HCT116 (cell line): ENCODE results near the gene FGFR4. TPM values are rescaled to one million over a fixed set of nuclear protein-coding genes. Genes with fewer than 3 reads are reported as not detected.
A peak's percentile ranks its signal among the peaks of the same experiment; 100 is the strongest.

ENCODE experiments used
- ATAC-seq: fragments of 200-7000 bp; cut with Tn5 transposase; 2 replicates; pipeline ENCODE4 v1.9.1; 2020; ENCODE audit warnings: mild to moderate bottlenecking, moderate library complexity
- BruUV-seq: library from RNA; stranded (reverse); fragments of 400-500 nt; replicated peaks from 2 replicates; lab custom pipeline; 2021; lab: Mats Ljungman, UMichigan
- CTCF ChIA-PET: fragments of 300-600 bp; sonication (Branson Sonifier 250); formaldehyde crosslinking; loops from one replicate; lab custom pipeline; 2021; ENCODE audit warnings: antibody characterized with exemption; lab: Charles Lee
- POLR2A ChIA-PET: fragments of 300-600, 350-600 bp; sonication (Branson Sonifier 250); formaldehyde crosslinking; loops from one replicate; lab custom pipeline; 2021; ENCODE audit warnings: antibody characterized with exemption; lab: Charles Lee
- RAD21 ChIA-PET, 2 experiments: fragments of 300-600 bp; sonication (Branson Sonifier 250); formaldehyde crosslinking; loops; one replicate each; lab custom pipeline; 2023; ENCODE audit warnings: low total read pairs in 2 of 2; ENCODE audit not compliant: uncharacterized antibody in 2 of 2, unreplicated experiment in 2 of 2, low non-redundant PET in 1 of 2; lab: Charles Lee
- DNase-seq: peaks from one replicate; pipeline ENCODE4 v3.0.0-alpha.2; 2010; ENCODE audit warnings: low read depth, low spot score
- H2AFZ ChIP-seq: fragments of 200-600 bp; shearing (Covaris generic), sonication (generic); 2 replicates; pipeline ENCODE4 v1.6.1; 2017; ENCODE audit warnings: low read depth, mixed run types, mixed read lengths, antibody characterized with exemption, low read length; ENCODE audit not compliant: poor library complexity, severe bottlenecking
- H3K27ac ChIP-seq: 2 replicates; pipeline ENCODE4 v1.5.1; 2012; ENCODE audit warnings: low read depth, low read length
- H3K27me3 ChIP-seq: fragments of 200-600 bp; sonication (generic); 2 replicates; pipeline ENCODE4 v1.6.1; 2016; ENCODE audit warnings: mixed run types, low read length, mixed read lengths; ENCODE audit not compliant: insufficient read depth
- H3K36me3 ChIP-seq, 2 experiments: fragments of 200-500 bp in 1 of 2; fragments of 200-600 bp in 1 of 2; sonication (Bioruptor generic) in 1 of 2; sonication (generic) in 1 of 2; 2 replicates each; pipeline versions ENCODE4 v1.5.1 to v1.6.1; 2014 to 2016; ENCODE audit warnings: low read length in 2 of 2, inconsistent platforms in 1 of 2, mixed read lengths in 1 of 2, mixed run types in 1 of 2; ENCODE audit not compliant: insufficient read depth in 2 of 2, control insufficient read depth in 1 of 2
- H3K4me1 ChIP-seq, 2 experiments: fragments of 200-600 bp in 1 of 2; sonication (generic) in 1 of 2; 2 replicates each; pipeline versions ENCODE4 v1.5.1 to v1.6.1; 2012 to 2017; ENCODE audit warnings: low read length in 2 of 2, inconsistent platforms in 1 of 2, mild to moderate bottlenecking in 1 of 2, mixed read lengths in 1 of 2, mixed run types in 1 of 2, moderate library complexity in 1 of 2; ENCODE audit not compliant: insufficient read depth in 2 of 2, control insufficient read depth in 1 of 2
- H3K4me2 ChIP-seq: fragments of 200-600 bp; sonication (generic); 2 replicates; pipeline ENCODE4 v1.6.1; 2017; ENCODE audit warnings: mixed run types, low read length, mixed read lengths
- H3K4me3 ChIP-seq, 2 experiments: fragments of 200-600 bp in 1 of 2; sonication (generic) in 1 of 2; replicated peaks in 1 of 2; 2 replicates each; pipeline ENCODE4 v1.5.1; 2011 to 2016; ENCODE audit warnings: low read length in 2 of 2, control low read depth in 1 of 2, low read depth in 1 of 2, mild to moderate bottlenecking in 1 of 2, mixed read lengths in 1 of 2, mixed run types in 1 of 2
- H3K79me2 ChIP-seq: fragments of 200-600 bp; sonication (generic); 2 replicates; pipeline ENCODE4 v1.6.1; 2017; ENCODE audit warnings: mild to moderate bottlenecking, mixed run types, low read length, moderate library complexity, mixed read lengths; ENCODE audit not compliant: insufficient read depth
- H3K9ac ChIP-seq: fragments of 200-600 bp; sonication (generic); 2 replicates; pipeline ENCODE4 v1.6.1; 2016; ENCODE audit warnings: low read length, mixed read lengths
- H3K9me2 ChIP-seq: fragments of 200-600 bp; sonication (generic), shearing (Covaris generic); 2 replicates; pipeline ENCODE4 v1.6.1; 2017; ENCODE audit warnings: mixed run types, mild to moderate bottlenecking, moderate library complexity; ENCODE audit not compliant: insufficient read depth
- H3K9me3 ChIP-seq, 2 experiments: fragments of 200-500 bp in 1 of 2; fragments of 200-600 bp in 1 of 2; sonication (Bioruptor generic) in 1 of 2; sonication (generic) in 1 of 2; 2 replicates each; pipeline ENCODE4 v1.6.1; 2014 to 2017; ENCODE audit warnings: low read length in 2 of 2, mixed read lengths in 2 of 2, inconsistent platforms in 1 of 2, low read depth in 1 of 2, mild to moderate bottlenecking in 1 of 2, mixed run types in 1 of 2, moderate library complexity in 1 of 2; ENCODE audit not compliant: control insufficient read depth in 1 of 2, insufficient read depth in 1 of 2
- H4K20me1 ChIP-seq: fragments of 200-600 bp; sonication (generic), shearing (Covaris generic); 2 replicates; pipeline ENCODE4 v1.6.1; 2017; ENCODE audit warnings: mixed run types, mild to moderate bottlenecking, moderate library complexity; ENCODE audit not compliant: insufficient read depth
- ELF1 ChIP-seq: IDR thresholded peaks from 2 replicates; pipeline ENCODE4 v1.6.1; 2012; ENCODE audit warnings: low read depth, borderline replicate concordance
- EZH2 ChIP-seq: fragments of 200-600 bp; sonication (generic); IDR thresholded peaks from 2 replicates; pipeline ENCODE4 v1.6.1; 2017; ENCODE audit warnings: antibody characterized with exemption, mixed run types
- POLR2A ChIP-seq: IDR thresholded peaks from 2 replicates; pipeline ENCODE4 v1.7.0; 2011; ENCODE audit warnings: borderline replicate concordance; ENCODE audit not compliant: insufficient read depth, insufficient read length; ENCODE audit errors: extremely low read depth
- RAD21 ChIP-seq: IDR thresholded peaks from 2 replicates; pipeline ENCODE4 v1.6.1; 2012; ENCODE audit warnings: low read depth, mild to moderate bottlenecking
- SRF ChIP-seq: IDR thresholded peaks from 2 replicates; pipeline ENCODE4 v1.6.1; 2012; ENCODE audit warnings: low read depth
- intact Hi-C: fragments of 100-400 bp; cut with micrococcal nuclease; formaldehyde crosslinking; loops from 2 replicates; pipeline ENCODE4 v1.10.0; 2022
- total RNA-seq: library from RNA; stranded (reverse); gene quantifications from one replicate; pipeline ENCODE4 v1.2.1, GENCODE V29; 2021; ENCODE audit not compliant: unreplicated experiment
- TF ChIP-seq, protein P1 (sequence below), 3 experiments: fragments of 200-600 bp in 1 of 3; sonication (generic) in 1 of 3; IDR thresholded peaks in 2 of 3; conservative IDR thresholded peaks in 1 of 3; 2 replicates each; pipeline ENCODE4 v1.5.1; 2012 to 2017; ENCODE audit warnings: low read depth in 2 of 3, low read length in 2 of 3, antibody characterized with exemption in 1 of 3, borderline replicate concordance in 1 of 3, control low read depth in 1 of 3, mild to moderate bottlenecking in 1 of 3, mixed read lengths in 1 of 3, mixed run types in 1 of 3, moderate library complexity in 1 of 3; ENCODE audit not compliant: insufficient read depth in 1 of 3
- TF ChIP-seq, protein P2 (sequence below): IDR thresholded peaks from 2 replicates; pipeline ENCODE4 v1.6.1; 2012

The FGFR4 gene
- total RNA-seq, 1 experiment from 2014 or later, result 78.1 TPM

DNA sequence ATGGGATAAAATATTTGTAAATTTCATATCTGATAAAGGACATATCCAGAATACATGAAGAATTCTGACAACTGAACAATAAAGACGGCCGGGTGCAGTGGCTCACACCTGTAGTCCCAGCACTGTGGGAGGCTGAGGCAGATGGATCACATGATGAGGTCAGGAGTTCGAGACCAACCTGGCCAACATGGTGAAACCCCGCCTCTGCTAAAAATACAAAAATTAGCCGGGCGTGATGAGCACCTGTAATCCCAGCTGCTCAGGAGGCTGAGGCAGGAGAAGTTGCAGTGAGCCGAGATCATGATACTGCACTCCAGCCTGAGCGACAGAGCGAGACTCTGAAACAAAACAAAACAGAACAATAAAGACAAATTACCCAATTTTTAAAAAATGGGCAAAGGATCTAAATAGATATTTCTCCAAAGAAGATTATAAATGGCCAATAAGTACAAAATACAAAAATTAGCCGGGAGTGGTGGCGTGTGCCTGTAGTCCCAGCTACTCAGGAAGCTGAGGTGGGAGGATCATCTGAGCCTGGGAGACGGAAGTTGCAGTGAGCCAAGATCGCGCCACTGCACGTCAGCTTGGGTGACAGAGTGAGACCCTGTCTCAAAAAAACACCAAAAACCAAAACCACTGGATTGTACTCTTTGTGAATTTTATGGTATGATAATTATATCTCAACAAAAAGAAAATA is 37.2 kb downstream of the FGFR4 start (continued):
- TF ChIP-seq, protein P1, sequence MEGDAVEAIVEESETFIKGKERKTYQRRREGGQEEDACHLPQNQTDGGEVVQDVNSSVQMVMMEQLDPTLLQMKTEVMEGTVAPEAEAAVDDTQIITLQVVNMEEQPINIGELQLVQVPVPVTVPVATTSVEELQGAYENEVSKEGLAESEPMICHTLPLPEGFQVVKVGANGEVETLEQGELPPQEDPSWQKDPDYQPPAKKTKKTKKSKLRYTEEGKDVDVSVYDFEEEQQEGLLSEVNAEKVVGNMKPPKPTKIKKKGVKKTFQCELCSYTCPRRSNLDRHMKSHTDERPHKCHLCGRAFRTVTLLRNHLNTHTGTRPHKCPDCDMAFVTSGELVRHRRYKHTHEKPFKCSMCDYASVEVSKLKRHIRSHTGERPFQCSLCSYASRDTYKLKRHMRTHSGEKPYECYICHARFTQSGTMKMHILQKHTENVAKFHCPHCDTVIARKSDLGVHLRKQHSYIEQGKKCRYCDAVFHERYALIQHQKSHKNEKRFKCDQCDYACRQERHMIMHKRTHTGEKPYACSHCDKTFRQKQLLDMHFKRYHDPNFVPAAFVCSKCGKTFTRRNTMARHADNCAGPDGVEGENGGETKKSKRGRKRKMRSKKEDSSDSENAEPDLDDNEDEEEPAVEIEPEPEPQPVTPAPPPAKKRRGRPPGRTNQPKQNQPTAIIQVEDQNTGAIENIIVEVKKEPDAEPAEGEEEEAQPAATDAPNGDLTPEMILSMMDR (IDR thresholded peaks at IDR 0.05 in 2 of 3, conservative IDR thresholded peaks at IDR 0.05 in 1 of 3; ENCODE audit: borderline replicate concordance in 1 of 3, insufficient read depth in 1 of 3, low read depth in 2 of 3, low read length in 2 of 3), result no peak
- TF ChIP-seq SRF, result no peak
- no peak for TF ChIP-seq POLR2A
- no peak for TF ChIP-seq EZH2

DNA sequence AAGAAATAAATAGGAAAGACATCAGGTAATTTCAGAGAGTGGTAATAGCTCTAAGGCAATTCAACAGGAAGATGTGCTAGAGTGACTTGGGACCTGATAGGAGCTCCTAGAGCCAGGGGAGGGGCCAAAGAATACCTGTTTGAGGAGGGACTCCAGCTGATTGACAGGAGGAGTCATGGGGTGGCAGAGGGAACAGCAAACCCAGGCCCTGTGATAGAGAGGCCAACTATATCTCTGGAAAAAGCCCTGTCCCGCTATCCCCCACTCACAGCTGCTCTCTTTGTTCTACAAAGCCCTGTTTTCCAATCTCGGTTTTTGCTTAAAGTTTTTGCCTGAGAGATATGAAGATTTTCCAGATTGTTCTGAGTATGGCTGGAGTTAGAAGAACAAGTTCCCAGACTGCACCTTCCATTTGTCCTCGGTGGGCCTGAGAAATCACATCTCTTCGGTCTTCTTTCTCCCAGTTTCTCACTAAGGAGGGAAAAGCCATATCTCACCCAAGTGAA is 37.8 kb downstream of the FGFR4 start:
- POLR2A ChIA-PET, result interaction anchor here (0.6 to 0.7 kb wide), 2 partner anchors 16 to 177 kb away, joined by 3 read pairs; no protein-coding TSS in a partner anchor
- BruUV-seq, result no TSS peak

More for the DNA sequence above, 37.8 kb downstream of the FGFR4 start:
- no peak overlapping the region for H3K4me3 ChIP-seq
- no peaks in the 10 kb centered on the region for H3K9me3 ChIP-seq
- H3K36me3 ChIP-seq, result no peaks in the 10 kb centered on the region
- ChIA-PET CTCF (interaction anchor here (0.7 to 1.0 kb wide), 5 partner anchors 10 to 177 kb away, joined by 3 to 4 read pairs (median 3); partner anchors contain the start of gene FGFR4), RAD21 (no interaction called here)
- no peaks in the 10 kb centered on the region for H3K9me2 ChIP-seq
- peak overlapping the region; percentile 79 for H2AFZ ChIP-seq
- peaks cover 4 to 18% of the 10 kb centered on the region in 2 experiments; a peak in 2 of 4 replicates for H3K4me1 ChIP-seq
- H3K4me2 ChIP-seq, result peak overlapping the region; percentile 2; the same call in 1 of the 2 replicates
- no peaks in the 10 kb centered on the region for H4K20me1 ChIP-seq
- H3K79me2 ChIP-seq, result no peaks in the 10 kb centered on the region
- ATAC-seq (peak; percentile 97), DNase-seq (peak; percentile 34)
- H3K9ac ChIP-seq, result no peak overlapping the region
- intact Hi-C loops, result no loop called here
- TF ChIP-seq, protein P2, sequence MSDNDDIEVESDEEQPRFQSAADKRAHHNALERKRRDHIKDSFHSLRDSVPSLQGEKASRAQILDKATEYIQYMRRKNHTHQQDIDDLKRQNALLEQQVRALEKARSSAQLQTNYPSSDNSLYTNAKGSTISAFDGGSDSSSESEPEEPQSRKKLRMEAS, result no peak
- no peak for TF ChIP-seq RAD21
- no peak for TF ChIP-seq ELF1
- H3K27me3 ChIP-seq, result no peaks in the 10 kb centered on the region
- H3K27ac ChIP-seq, result no peak overlapping the region
